Tibial artery (tissue), 4 donors: ENCODE data around the gene MAGI2.

Experiments used
- DNase-seq, 2 donors: peaks; one replicate each; pipeline ENCODE4 v3.0.0-alpha.2; 2019
- H3K27ac ChIP-seq, 2 donors: fragments of 200-600 bp; sonication (generic) in 1 of 2; 1 replicate in 1 of 2; 2 replicates in 1 of 2; pipeline ENCODE4 v1.5.1; 2018 to 2019; ENCODE audit warnings: mild to moderate bottlenecking in 1 of 2
- H3K27me3 ChIP-seq, 2 donors: fragments of 200-600 bp; sonication (generic) in 1 of 2; one replicate each; pipeline versions ENCODE4 v1.5.1 to v1.6.0; 2016 to 2019
- H3K36me3 ChIP-seq, 3 donors: fragments of 200-600 bp; sonication (generic) in 2 of 3; one replicate each; pipeline ENCODE4 v1.5.1; 2016 to 2019; ENCODE audit warnings: mild to moderate bottlenecking in 2 of 3
- H3K4me1 ChIP-seq, 4 donors: fragments of 200-600 bp; sonication (generic) in 2 of 4; 1 replicate in 3 of 4; 2 replicates in 1 of 4; pipeline ENCODE4 v1.5.1; 2016 to 2019
- H3K4me3 ChIP-seq, 2 donors: fragments of 200-600 bp; sonication (generic) in 1 of 2; 1 replicate in 1 of 2; 2 replicates in 1 of 2; pipeline ENCODE4 v1.5.1; 2018 to 2019; ENCODE audit warnings: mild to moderate bottlenecking in 2 of 2
- H3K9me3 ChIP-seq, 3 donors: fragments of 200-600 bp; sonication (generic) in 1 of 3; one replicate each; pipeline ENCODE4 v1.5.1; 2016 to 2019
- CTCF ChIP-seq, 2 experiments: fragments of 200-600 bp in 1 of 2; fragments of 450-650 bp in 1 of 2; IDR thresholded peaks; one replicate each; pipeline ENCODE4 v1.5.1; 2017 to 2019; ENCODE audit warnings: antibody characterized with exemption in 2 of 2, mild to moderate bottlenecking in 1 of 2, moderate library complexity in 1 of 2
- intact Hi-C: fragments of 100-400 bp; cut with DNase I; formaldehyde crosslinking; loops from one replicate; pipeline ENCODE4 v1.15.0; 2023; ENCODE audit warnings: low total_unique reads

MAGI2 gene

GRCh38 chr7:78159545-78159944 is 1293.9 kb downstream of the MAGI2 start:
- no peaks in the 10 kb centered on the region for H3K9me3 ChIP-seq
- no peak for TF ChIP-seq CTCF (IDR thresholded peaks at IDR 0.05)
- H3K27me3 ChIP-seq: no peaks in the 10 kb centered on the region

GRCh38 chr7:78153285-78153684 is 1300.2 kb downstream of the MAGI2 start:
- Histone ChIP-seq H3K27ac (no peak overlapping the region), H3K9me3 (no peaks in the 10 kb centered on the region), H3K36me3 (no peaks in the 10 kb centered on the region), H3K4me1 (peaks cover 0 to 35% (median 8%) of the 10 kb centered on the region in 4 donors), H3K27me3 (no peaks in the 10 kb centered on the region), H3K4me3 (no peak overlapping the region)
- intact Hi-C loops: no loop called here
- TF ChIP-seq CTCF (IDR thresholded peaks at IDR 0.05): no peak
- DNase-seq: no peak

More at GRCh38 chr7:78159545-78159944, 1293.9 kb downstream of the MAGI2 start:
- Histone ChIP-seq H3K36me3 (peaks cover 11 to 13% (median 12%) of the 10 kb centered on the region in 3 donors), H3K27ac (no peak overlapping the region), H3K4me1 (peaks cover 0 to 4% (median 0%) of the 10 kb centered on the region in 4 donors), H3K4me3 (no peak overlapping the region)
- intact Hi-C loops: no loop called here
- no peak for DNase-seq

- H3K27ac ChIP-seq: peak overlapping the region in 1 of 2 donors; percentile 18
- no peaks in the 10 kb centered on the region for H3K9me3 ChIP-seq
- no peak for DNase-seq
- H3K4me1 ChIP-seq: peaks cover 0 to 35% (median 8%) of the 10 kb centered on the region in 4 donors
- H3K27me3 ChIP-seq: no peaks in the 10 kb centered on the region
- H3K4me3 ChIP-seq: no peak overlapping the region
- intact Hi-C loops: no loop called here
- no peak for TF ChIP-seq CTCF (IDR thresholded peaks at IDR 0.05)
- no peaks in the 10 kb centered on the region for H3K36me3 ChIP-seq
These were observed 1302.2 kb downstream of the MAGI2 start for GRCh38 chr7:78151229-78151628.

GRCh38 chr7:78149787-78150186 is 1303.7 kb downstream of the MAGI2 start:
- intact Hi-C loops: no loop called here
- DNase-seq: no peak
- Histone ChIP-seq H3K4me1 (peaks cover 0 to 35% (median 8%) of the 10 kb centered on the region in 4 donors), H3K36me3 (no peaks in the 10 kb centered on the region), H3K4me3 (no peak overlapping the region), H3K27me3 (no peaks in the 10 kb centered on the region), H3K9me3 (no peaks in the 10 kb centered on the region), H3K27ac (peak overlapping the region; percentile 20 to 32)
- no peak for TF ChIP-seq CTCF (IDR thresholded peaks at IDR 0.05)

- no peak overlapping the region for H3K4me3 ChIP-seq
- intact Hi-C loops: no loop called here
- no peaks in the 10 kb centered on the region for H3K36me3 ChIP-seq
- no peaks in the 10 kb centered on the region for H3K27me3 ChIP-seq
- H3K4me1 ChIP-seq: peaks cover 0 to 35% (median 8%) of the 10 kb centered on the region in 4 donors
- TF ChIP-seq CTCF (IDR thresholded peaks at IDR 0.05): no peak
- H3K9me3 ChIP-seq: no peaks in the 10 kb centered on the region
- H3K27ac ChIP-seq: peak overlapping the region in 1 of 2 donors; percentile 38
- DNase-seq: no peak
These were observed 1305.1 kb downstream of the MAGI2 start for GRCh38 chr7:78148166-78148894.
